ENCODE data around the gene MYH11.

DNA sequence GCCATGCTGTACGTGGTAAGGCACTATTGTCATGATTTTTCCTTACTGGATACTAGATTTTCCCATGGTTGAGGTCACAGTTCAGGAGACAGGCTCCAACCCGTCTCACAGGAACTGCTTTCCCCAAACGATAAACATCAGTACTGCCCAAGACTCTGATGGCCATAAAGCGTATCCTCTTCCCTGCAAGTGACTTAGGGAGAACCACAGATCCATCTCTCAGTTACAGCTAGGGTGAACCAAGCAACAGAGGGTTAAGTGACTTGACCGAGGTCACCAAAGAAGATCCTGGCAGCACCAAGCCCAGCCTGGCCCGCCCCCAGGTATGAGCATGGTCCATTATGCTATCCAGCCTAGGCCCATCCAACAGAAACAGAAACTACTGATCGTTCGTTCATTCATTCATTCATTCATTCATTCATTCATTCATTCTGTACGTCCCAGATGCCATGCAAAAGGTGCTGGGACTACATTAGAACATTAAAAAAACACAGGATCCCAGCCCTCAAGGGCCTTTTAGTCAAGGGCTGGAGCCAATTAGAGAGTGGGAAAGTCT lies 31.0 kb downstream of the MYH11 start:
- TF ChIP-seq GATA2 (IDR thresholded peaks at IDR 0.05; ENCODE audit: low read depth, low read length) (no peak), GATA3 (IDR thresholded peaks at IDR 0.05; ENCODE audit: low read depth, low read length) (no peak)

Measured in SH-SY5Y (cell line).